GM12872 (cell line): Measurements from ENCODE around the gene TP53RK.

Source experiments
- TF ChIP-seq, protein P1 (sequence below): IDR thresholded peaks from 3 replicates; pipeline ENCODE4 v1.5.1; 2011; ENCODE audit warnings: low read depth, mild to moderate bottlenecking, low read length, moderate library complexity; ENCODE audit not compliant: insufficient read depth

The TP53RK gene

DNA sequence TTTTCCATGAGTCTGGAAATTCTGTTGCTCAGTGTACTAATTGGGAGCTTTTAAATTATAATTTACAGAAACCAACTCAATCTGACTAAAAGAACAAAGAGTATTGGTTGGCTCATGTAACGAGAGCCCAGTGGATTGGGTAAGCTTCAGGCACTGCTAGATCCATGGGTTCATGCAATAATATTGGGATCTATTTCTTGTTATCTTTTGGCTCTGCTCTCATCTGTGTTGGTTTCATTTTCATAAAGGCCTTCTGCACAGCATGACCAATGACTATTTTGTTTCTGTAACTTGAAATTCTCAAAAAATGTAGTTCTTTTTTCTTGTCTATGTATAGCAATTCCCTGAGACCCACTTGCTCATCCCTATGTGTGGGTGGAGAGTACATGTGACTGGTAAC lies 32.2 kb upstream of the TP53RK start:
- TF ChIP-seq, protein P1, sequence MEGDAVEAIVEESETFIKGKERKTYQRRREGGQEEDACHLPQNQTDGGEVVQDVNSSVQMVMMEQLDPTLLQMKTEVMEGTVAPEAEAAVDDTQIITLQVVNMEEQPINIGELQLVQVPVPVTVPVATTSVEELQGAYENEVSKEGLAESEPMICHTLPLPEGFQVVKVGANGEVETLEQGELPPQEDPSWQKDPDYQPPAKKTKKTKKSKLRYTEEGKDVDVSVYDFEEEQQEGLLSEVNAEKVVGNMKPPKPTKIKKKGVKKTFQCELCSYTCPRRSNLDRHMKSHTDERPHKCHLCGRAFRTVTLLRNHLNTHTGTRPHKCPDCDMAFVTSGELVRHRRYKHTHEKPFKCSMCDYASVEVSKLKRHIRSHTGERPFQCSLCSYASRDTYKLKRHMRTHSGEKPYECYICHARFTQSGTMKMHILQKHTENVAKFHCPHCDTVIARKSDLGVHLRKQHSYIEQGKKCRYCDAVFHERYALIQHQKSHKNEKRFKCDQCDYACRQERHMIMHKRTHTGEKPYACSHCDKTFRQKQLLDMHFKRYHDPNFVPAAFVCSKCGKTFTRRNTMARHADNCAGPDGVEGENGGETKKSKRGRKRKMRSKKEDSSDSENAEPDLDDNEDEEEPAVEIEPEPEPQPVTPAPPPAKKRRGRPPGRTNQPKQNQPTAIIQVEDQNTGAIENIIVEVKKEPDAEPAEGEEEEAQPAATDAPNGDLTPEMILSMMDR: no peak

GRCh38 chr20:46720776-46721425 lies 31.7 kb upstream of the TP53RK start:
- TF ChIP-seq, protein P1: no peak

DNA sequence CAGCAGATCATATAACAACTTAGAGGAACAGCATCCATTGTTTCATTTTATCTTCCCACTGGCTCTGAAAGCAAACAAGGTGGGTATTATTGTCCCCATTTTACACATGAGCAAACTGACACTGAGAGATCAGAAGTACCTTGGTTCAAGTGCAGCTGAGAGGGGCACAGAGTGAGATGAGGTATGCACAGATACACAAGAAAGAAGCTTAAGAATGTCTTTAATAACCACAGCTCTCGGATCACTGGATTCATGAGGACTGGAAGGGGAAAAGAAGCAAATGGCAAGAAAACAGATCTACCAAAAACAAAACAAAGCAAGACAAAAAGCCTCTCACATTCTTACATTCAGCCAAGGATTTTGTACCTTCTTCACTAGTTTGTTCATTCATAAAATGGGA lies 30.8 kb upstream of the TP53RK start:
- TF ChIP-seq, protein P1: no peak

DNA sequence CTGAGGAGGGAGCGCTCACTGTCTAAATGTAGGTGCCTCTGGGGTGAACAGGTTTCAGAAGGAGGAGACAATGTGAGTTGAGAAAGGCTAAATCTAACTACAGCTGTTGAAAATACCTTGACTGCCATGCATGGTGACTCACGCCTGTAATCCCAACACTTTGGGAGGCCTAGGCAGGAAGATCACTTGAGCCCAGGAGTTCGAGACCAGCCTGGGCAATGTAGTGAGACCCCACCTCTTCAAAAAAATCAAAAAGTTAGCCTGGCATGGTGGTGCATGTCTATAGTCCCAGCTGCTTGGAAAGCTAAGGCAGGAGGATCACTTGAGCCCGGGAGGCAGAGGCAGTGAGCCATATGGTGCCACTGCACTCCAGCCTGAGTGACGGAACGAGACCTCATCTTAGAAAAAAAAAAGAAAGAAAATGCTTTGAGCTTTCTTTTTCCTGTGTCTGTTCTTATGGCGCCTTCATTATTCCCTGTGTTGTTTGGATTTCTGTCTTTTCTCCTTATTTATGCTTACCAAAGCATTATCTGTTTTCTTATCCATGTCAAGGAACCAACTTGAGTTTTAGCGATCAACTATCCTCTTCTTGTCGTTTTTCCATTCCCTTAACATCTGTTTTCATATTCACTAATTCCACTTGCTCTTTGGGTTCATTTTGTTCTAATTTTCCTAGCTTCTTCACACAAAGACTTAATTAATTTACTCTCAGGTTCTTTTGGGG lies 28.7 kb upstream of the TP53RK start:
- TF ChIP-seq, protein P1: no peak

DNA sequence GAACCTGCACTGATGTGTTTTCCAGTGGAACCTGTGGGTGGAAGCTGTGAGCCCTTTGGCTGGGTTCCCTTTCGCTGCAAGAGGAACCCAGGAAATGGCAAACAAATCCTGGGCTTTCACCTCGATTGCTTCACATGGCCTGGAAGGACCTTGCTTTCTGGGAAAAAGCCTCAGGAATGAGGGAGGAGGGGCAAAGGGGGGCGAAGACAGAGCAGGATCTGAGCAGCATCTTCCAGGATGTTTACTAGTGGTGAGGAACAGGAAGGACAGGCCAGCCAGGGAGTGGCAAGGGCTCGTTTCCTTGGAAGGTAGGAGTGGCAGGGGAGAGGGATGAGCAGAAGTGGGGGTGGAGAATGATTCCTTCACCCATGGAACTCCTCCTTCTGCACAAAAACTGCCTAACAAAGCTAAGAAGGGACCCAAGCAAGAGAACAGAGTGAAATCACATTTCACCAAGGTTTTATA lies 26.1 kb upstream of the TP53RK start:
- TF ChIP-seq, protein P1: no peak

- TF ChIP-seq, protein P1: no peak
Measured at GRCh38 chr20:46713957-46714834, 25.0 kb upstream of the TP53RK start.

DNA sequence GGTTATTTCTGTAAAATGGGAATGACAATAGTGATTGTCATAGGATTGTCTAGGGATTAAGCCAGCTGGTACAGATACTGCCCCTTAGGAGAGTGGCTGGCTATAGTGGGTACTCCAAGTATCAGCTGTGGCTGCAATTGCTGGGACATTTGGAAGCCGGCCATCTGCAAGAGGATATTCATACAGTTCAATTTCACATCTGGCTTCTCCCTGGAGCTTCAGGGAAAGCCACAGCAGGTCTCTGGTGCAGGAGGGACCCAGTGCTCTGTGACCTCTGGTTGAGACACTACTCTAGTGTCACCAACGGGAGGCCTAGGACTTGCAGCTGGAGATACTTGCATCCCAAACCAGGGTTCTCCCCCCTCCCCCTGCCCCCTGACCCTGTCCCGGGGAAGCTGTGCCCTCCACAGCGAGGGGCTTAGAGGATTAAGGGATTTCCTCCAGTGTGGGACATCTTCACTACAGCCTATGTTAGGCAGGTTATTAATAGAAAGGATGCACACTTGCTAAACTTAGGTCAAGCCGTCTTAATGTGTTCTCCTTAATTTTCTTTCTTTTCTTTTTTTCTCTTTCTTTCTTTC lies 22.9 kb upstream of the TP53RK start:
- TF ChIP-seq, protein P1: no peak
